Heart left ventricle (tissue), 16 donors: ENCODE results near the gene MUCL3. TPM values are rescaled to one million over a fixed set of nuclear protein-coding genes. Genes with fewer than 3 reads are reported as not detected.

Experiments
- ATAC-seq, 4 donors: fragments of 200-7000 bp; cut with Tn5 transposase; one replicate each; pipeline ENCODE4 v1.9.1; 2020 to 2022; ENCODE audit warnings: moderate library complexity in 4 of 4, mild to moderate bottlenecking in 3 of 4, moderate number of reproducible peaks in 1 of 4
- DNase-seq, 5 donors: peaks; one replicate each; pipeline ENCODE4 v3.0.0-alpha.2; 2020
- H3K27ac ChIP-seq, 12 donors: fragments of 200-600 bp; sonication (generic) in 4 of 12; one replicate each; pipeline versions ENCODE4 v1.5.0 to v1.8.0; 2016 to 2022; ENCODE audit warnings: mild to moderate bottlenecking in 2 of 12
- H3K27me3 ChIP-seq, 9 donors: fragments of 200-600 bp; sonication (generic) in 2 of 9; one replicate each; pipeline versions ENCODE4 v1.5.1 to v1.8.0; 2016 to 2022; ENCODE audit warnings: mild to moderate bottlenecking in 3 of 9
- H3K36me3 ChIP-seq, 9 donors: fragments of 200-600 bp; sonication (generic) in 2 of 9; one replicate each; pipeline versions ENCODE4 v1.5.0 to v1.8.0; 2018 to 2022; ENCODE audit warnings: mild to moderate bottlenecking in 2 of 9
- H3K4me1 ChIP-seq, 12 donors: fragments of 200-600 bp; sonication (generic) in 4 of 12; one replicate each; pipeline versions ENCODE4 v1.5.0 to v1.8.0; 2016 to 2022; ENCODE audit warnings: mild to moderate bottlenecking in 3 of 12
- H3K4me3 ChIP-seq, 12 donors: fragments of 200-600 bp; sonication (generic) in 4 of 12; one replicate each; pipeline versions ENCODE4 v1.5.0 to v1.8.0; 2017 to 2022; ENCODE audit warnings: mild to moderate bottlenecking in 9 of 12, moderate library complexity in 4 of 12
- H3K9me3 ChIP-seq, 12 donors: fragments of 200-600 bp; sonication (generic) in 4 of 12; one replicate each; pipeline versions ENCODE4 v1.5.0 to v1.8.0; 2016 to 2022; ENCODE audit warnings: mild to moderate bottlenecking in 1 of 12
- POLR2A ChIP-seq, 2 donors: fragments of 450-650 bp; IDR thresholded peaks; one replicate each; pipeline ENCODE4 v1.6.1; 2017; ENCODE audit warnings: antibody characterized with exemption in 2 of 2, mild to moderate bottlenecking in 2 of 2, moderate library complexity in 2 of 2
- WGBS, 4 donors: extraction: QIAGEN DNeasy Blood & Tissue Kit in 2 of 4; methylation state at CpG; one replicate each; pipeline versions ENCODE4 v1.1.5 to v1.1.7; 2013 to 2018; 5-methylcytosine and 5-hydroxymethylcytosine counted together
- intact Hi-C, 10 donors: fragments of 100-400 bp; cut with DNase I; formaldehyde crosslinking; loops; one replicate each; pipeline versions ENCODE4 v1.11.1 to v1.14.2; 2022
- polyA plus RNA-seq, 2 donors: library from polyadenylated mRNA; stranded (reverse); fragments of 200-250 nt; gene quantifications; one replicate each; pipeline ENCODE4 v1.2.3, GENCODE V29; 2013
- total RNA-seq, 9 donors: library from RNA; depleted of rRNA in 2 of 9; stranded (reverse); fragments of >200 nt in 2 of 9; fragmentation: NEBNext Ultra II Directional in 3 of 9; extraction: Animal tissue kit (Norgen Biotek cat#: 25700) in 3 of 9; gene quantifications; one replicate each; pipeline versions ENCODE4 v1.1.0 to v1.2.4, GENCODE V29; 2016 to 2023
- TF ChIP-seq, protein P1 (sequence below), 12 donors: fragments of 200-600 bp; sonication (generic) in 4 of 12; IDR thresholded peaks; one replicate each; pipeline versions ENCODE4 v1.5.0 to v1.8.0; 2018 to 2022; ENCODE audit warnings: antibody characterized with exemption in 12 of 12, mild to moderate bottlenecking in 5 of 12
- donor health status: ischemic (EF 13 %, LVEDD 7.1; RV severe dilation, severe dysfunction).
- donor health status: healthy with polysubstance abuse.
- donor health status: DM: no; HTN: yes; CAD: no.
- donor health status: DM: no; HTN: no; CAD: no.
- donor health status: ischemic (EF 25% LVEDD 6.9; RV normal size, moderate dysfunction).
- donor health status: ischemic (EF 25% LVEDD 5.7; RV mildly dilated, moderate dysfunction).
- donor health status: healthy.
- donor health status: DM: yes; HTN: yes; CAD: no.
- donor health status: ischemic (EF 35%, LVEDD 5.7; RV mildly dilated, moderate dysfunction).
- donor health status: nonischemic (EF 11% LVEDD 7.7; RV severe dilation, severe dysfunction).
- donor health status: DM: yes; HTN: yes; CAD: no.
- donor health status: PGD.
- donor health status: ischemic (EF 29% LVEDD 5.4; RV normal size, mild dysfunction).
- donor health status: nonischemic (EF 23%, LVEDD 6.1; RV moderate dilation, normal function).

The MUCL3 gene
- total and polyA plus RNA-seq, 11 donors, result 0.03 to 0.11 TPM; not detected in 9

DNA sequence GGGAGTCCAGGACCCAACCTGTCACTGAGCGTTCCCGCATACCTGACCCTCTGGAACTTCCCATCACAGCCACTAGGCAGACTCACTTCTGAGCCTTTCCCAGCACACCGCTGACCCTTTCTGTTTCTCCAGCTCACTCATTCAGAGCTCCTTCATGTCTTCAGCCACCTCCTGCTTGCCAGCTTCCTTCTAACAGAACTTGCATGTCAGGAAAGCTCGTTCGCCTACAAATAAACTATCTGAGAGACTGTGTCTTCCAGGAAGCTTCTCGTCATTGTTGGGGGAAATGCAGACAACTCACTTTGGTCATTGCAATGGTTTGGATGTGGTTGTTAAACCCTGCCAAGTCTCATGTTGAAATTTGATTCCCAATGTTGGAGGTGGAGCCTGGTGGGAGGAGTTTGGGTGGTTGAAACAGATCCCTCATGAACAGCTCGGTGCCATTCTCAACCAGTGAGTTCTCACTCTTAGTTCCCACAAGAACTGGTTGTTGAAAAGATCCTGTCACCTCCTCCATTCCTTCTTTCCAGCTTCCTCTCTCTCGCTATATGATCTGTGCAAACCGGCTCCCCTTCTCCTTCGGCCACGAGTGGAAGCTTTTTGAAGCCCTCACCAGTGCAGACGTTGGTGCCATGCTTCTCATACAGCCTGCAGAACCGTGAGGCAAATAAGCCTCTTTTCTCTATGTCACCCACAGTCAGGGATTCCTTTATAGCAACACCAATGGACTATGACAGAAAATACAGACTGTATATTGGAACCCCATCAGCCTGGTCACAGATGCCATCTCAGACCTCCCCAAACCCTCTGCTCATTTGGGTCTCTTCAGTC lies 41.4 kb downstream of the MUCL3 start:
- H3K36me3 ChIP-seq, result no peaks in the 10 kb centered on the region
- intact Hi-C loops, result no loop called here
- no peak overlapping the region for H3K27ac ChIP-seq
- 11 to 19% (median 16%) methylated on average over 13 of the region's 13 CpGs for WGBS, 4 donors
- peaks cover 0 to 10% (median 0%) of the 10 kb centered on the region in 12 donors for H3K4me1 ChIP-seq
- H3K9me3 ChIP-seq, result no peaks in the 10 kb centered on the region
- ATAC-seq (peak in 3 of 4 donors; percentile 7 to 79 (median 78)), DNase-seq (peak in 2 of 5 donors; percentile 35 to 37)
- no peak for TF ChIP-seq POLR2A (IDR thresholded peaks at IDR 0.05)
- TF ChIP-seq, protein P1, sequence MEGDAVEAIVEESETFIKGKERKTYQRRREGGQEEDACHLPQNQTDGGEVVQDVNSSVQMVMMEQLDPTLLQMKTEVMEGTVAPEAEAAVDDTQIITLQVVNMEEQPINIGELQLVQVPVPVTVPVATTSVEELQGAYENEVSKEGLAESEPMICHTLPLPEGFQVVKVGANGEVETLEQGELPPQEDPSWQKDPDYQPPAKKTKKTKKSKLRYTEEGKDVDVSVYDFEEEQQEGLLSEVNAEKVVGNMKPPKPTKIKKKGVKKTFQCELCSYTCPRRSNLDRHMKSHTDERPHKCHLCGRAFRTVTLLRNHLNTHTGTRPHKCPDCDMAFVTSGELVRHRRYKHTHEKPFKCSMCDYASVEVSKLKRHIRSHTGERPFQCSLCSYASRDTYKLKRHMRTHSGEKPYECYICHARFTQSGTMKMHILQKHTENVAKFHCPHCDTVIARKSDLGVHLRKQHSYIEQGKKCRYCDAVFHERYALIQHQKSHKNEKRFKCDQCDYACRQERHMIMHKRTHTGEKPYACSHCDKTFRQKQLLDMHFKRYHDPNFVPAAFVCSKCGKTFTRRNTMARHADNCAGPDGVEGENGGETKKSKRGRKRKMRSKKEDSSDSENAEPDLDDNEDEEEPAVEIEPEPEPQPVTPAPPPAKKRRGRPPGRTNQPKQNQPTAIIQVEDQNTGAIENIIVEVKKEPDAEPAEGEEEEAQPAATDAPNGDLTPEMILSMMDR (IDR thresholded peaks at IDR 0.05), result peak in 3 of 12 donors; percentile 7 to 19 (median 10)
- peak overlapping the region in 4 of 12 donors; percentile 11 to 18 (median 12) for H3K4me3 ChIP-seq
- peaks cover 0 to 4% (median 0%) of the 10 kb centered on the region in 9 donors for H3K27me3 ChIP-seq

DNA sequence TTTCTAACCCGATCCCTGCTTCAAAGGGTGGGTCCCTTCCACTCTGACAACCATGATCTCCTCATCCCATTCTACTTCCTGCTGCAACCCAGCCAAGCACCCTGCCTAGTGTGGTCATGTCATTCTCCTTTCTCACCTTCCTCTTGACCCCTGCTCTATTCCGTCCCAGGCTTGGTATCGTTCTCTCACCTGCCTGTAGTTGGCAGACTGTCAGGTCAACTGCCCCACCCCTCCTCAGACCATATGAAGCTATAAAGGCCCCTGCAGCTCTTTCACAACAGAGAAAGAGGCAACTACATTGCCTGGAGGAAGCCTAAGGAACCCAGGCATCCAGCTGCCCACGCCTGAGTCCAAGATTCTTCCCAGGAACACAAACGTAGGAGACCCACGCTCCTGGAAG lies 42.7 kb downstream of the MUCL3 start, which contains the start of gene MUC21:
Gene MUC21 (plus strand): TSS at position 280 of the 400 bp plus-strand sequence. CDS start 241 bp downstream, outside the sequence.
- ATAC-seq, result no peak
- WGBS, 4 donors, result 72 to 85% (median 82%) methylated on average over 6 of the region's 6 CpGs
- no peak for DNase-seq
- H3K27me3 ChIP-seq, result peaks cover 0 to 4% (median 0%) of the 10 kb centered on the region in 9 donors
- no peak for TF ChIP-seq POLR2A (IDR thresholded peaks at IDR 0.05)
- TF ChIP-seq, protein P1 (IDR thresholded peaks at IDR 0.05), result no peak
- H3K4me1 ChIP-seq, result peaks cover 0 to 10% (median 0%) of the 10 kb centered on the region in 12 donors
- peak within 1 kb of the TSS in 1 of 12 donors; percentile 11 for H3K4me3 ChIP-seq
- no peaks in the 10 kb centered on the region for H3K9me3 ChIP-seq
- H3K36me3 ChIP-seq, result no peaks in the 10 kb centered on the region
- no peak within 1 kb of the TSS for H3K27ac ChIP-seq
- intact Hi-C loops, result no loop called here

GRCh38 chr6:30985490-30985889 lies 44.7 kb downstream of the MUCL3 start:
- Histone ChIP-seq H3K9me3 (no peaks in the 10 kb centered on the region), H3K4me1 (peaks cover 0 to 10% (median under 1%) of the 10 kb centered on the region in 12 donors), H3K36me3 (no peaks in the 10 kb centered on the region), H3K27me3 (peaks cover 0 to 4% (median 0%) of the 10 kb centered on the region in 9 donors), H3K27ac (no peak overlapping the region), H3K4me3 (no peak overlapping the region)
- no peak for TF ChIP-seq POLR2A (IDR thresholded peaks at IDR 0.05)
- TF ChIP-seq, protein P1 (IDR thresholded peaks at IDR 0.05), result no peak
- DNase-seq (no peak), ATAC-seq (no peak)
- intact Hi-C loops, result no loop called here
- 80 to 86% (median 82%) methylated on average over 5 of the region's 5 CpGs for WGBS, 4 donors

- Histone ChIP-seq H3K4me1 (peaks cover 0 to 6% (median 1%) of the 10 kb centered on the region in 12 donors), H3K36me3 (no peaks in the 10 kb centered on the region), H3K4me3 (no peak overlapping the region), H3K27me3 (peaks cover 0 to 4% (median 0%) of the 10 kb centered on the region in 9 donors), H3K27ac (no peak overlapping the region), H3K9me3 (no peaks in the 10 kb centered on the region)
- 70 to 92% (median 89%) methylated on average over 6 of the region's 6 CpGs for WGBS, 4 donors
- TF ChIP-seq, protein P1 (IDR thresholded peaks at IDR 0.05), result no peak
- TF ChIP-seq POLR2A (IDR thresholded peaks at IDR 0.05), result no peak
- ATAC-seq, result no peak
- DNase-seq, result no peak
- intact Hi-C loops, result no loop called here
Measured at GRCh38 chr6:30987304-30987703, 46.5 kb downstream of the MUCL3 start.
